Neuronal stem cell (in vitro differentiated cells): Measurements from ENCODE around the gene FLACC1.

Source experiments
- DNase-seq: peaks from one replicate; pipeline ENCODE4 v3.0.0-alpha.2; 2013; ENCODE audit warnings: low spot score
- H2AFZ ChIP-seq: one replicate; pipeline ENCODE4 v1.6.1; 2013; ENCODE audit warnings: mild to moderate bottlenecking, low read length, inconsistent platforms
- H2AK5ac ChIP-seq: 2 replicates; pipeline ENCODE4 v1.6.1; 2013; ENCODE audit warnings: low read depth, mild to moderate bottlenecking, inconsistent platforms, low read length, moderate library complexity, mixed read lengths
- H2BK120ac ChIP-seq: 2 replicates; pipeline ENCODE4 v1.6.1; 2013; ENCODE audit warnings: low read depth, mild to moderate bottlenecking, inconsistent platforms, low read length, moderate library complexity, mixed read lengths
- H2BK12ac ChIP-seq: one replicate; pipeline ENCODE4 v1.6.1; 2013; ENCODE audit warnings: low read length, inconsistent platforms
- H2BK15ac ChIP-seq: 2 replicates; pipeline ENCODE4 v1.6.1; 2013; ENCODE audit warnings: mild to moderate bottlenecking, low read length, inconsistent platforms, mixed read lengths
- H2BK5ac ChIP-seq: one replicate; pipeline ENCODE4 v1.6.1; 2013; ENCODE audit warnings: inconsistent platforms, mild to moderate bottlenecking, low read length, moderate library complexity
- H3K14ac ChIP-seq: one replicate; pipeline ENCODE4 v1.6.1; 2013; ENCODE audit warnings: low read length, inconsistent platforms
- H3K18ac ChIP-seq: 2 replicates; pipeline ENCODE4 v1.6.1; 2013; ENCODE audit warnings: low read length, inconsistent platforms
- H3K23ac ChIP-seq: 2 replicates; pipeline ENCODE4 v1.6.1; 2013; ENCODE audit warnings: low read depth, mild to moderate bottlenecking, mixed read lengths, low read length, inconsistent platforms; ENCODE audit not compliant: poor library complexity
- H3K27ac ChIP-seq: replicated peaks from 3 replicates; pipeline ENCODE4 v1.5.1; 2013; ENCODE audit warnings: low read length, inconsistent platforms
- H3K27me3 ChIP-seq, 3 experiments: 2 replicates each; pipeline ENCODE4 v1.6.1; 2013; ENCODE audit warnings: low read length in 3 of 3, mild to moderate bottlenecking in 2 of 3, inconsistent platforms in 1 of 3, low read depth in 1 of 3, mixed read lengths in 1 of 3, moderate library complexity in 1 of 3; ENCODE audit not compliant: control insufficient read depth in 3 of 3, insufficient read depth in 3 of 3
- H3K36me3 ChIP-seq, 2 donors: replicated peaks in 1 of 2; 2 replicates each; pipeline ENCODE4 v1.6.1; 2013; ENCODE audit warnings: low read length in 2 of 2; ENCODE audit not compliant: control insufficient read depth in 2 of 2, insufficient read depth in 2 of 2
- H3K4ac ChIP-seq: 2 replicates; pipeline ENCODE4 v1.6.1; 2013; ENCODE audit warnings: inconsistent platforms, mild to moderate bottlenecking, low read length, moderate library complexity
- H3K4me1 ChIP-seq, 2 donors: 1 replicate in 1 of 2; 2 replicates in 1 of 2; pipeline ENCODE4 v1.6.1; 2013; ENCODE audit warnings: low read length in 2 of 2, low read depth in 1 of 2; ENCODE audit not compliant: control insufficient read depth in 2 of 2, insufficient read depth in 1 of 2
- H3K4me2 ChIP-seq: one replicate; pipeline ENCODE4 v1.6.1; 2013; ENCODE audit warnings: mild to moderate bottlenecking, low read length, inconsistent platforms; ENCODE audit not compliant: insufficient read depth, poor library complexity, severe bottlenecking
- H3K4me3 ChIP-seq, 2 donors: 2 replicates each; pipeline ENCODE4 v1.5.1; 2013; ENCODE audit warnings: low read length in 2 of 2, mild to moderate bottlenecking in 2 of 2, inconsistent platforms in 1 of 2, moderate library complexity in 1 of 2
- H3K79me1 ChIP-seq: one replicate; pipeline ENCODE4 v1.6.1; 2013; ENCODE audit warnings: low read depth, mild to moderate bottlenecking, inconsistent platforms, low read length, moderate library complexity
- H3K9ac ChIP-seq: one replicate; pipeline ENCODE4 v1.6.1; 2013; ENCODE audit warnings: mild to moderate bottlenecking, low read depth, low read length, inconsistent platforms; ENCODE audit not compliant: poor library complexity
- H3K9me3 ChIP-seq, 2 donors: replicated peaks in 1 of 2; 2 replicates each; pipeline versions ENCODE3 to v1.6.1; 2013; ENCODE audit warnings: low read length in 2 of 2, mild to moderate bottlenecking in 2 of 2, inconsistent platforms in 1 of 2, low read depth in 1 of 2, mixed read lengths in 1 of 2, moderate library complexity in 1 of 2; ENCODE audit not compliant: control insufficient read depth in 2 of 2, insufficient read depth in 1 of 2
- H4K8ac ChIP-seq: one replicate; pipeline ENCODE4 v1.6.1; 2013; ENCODE audit warnings: low read depth, mild to moderate bottlenecking, inconsistent platforms, low read length, moderate library complexity
- H4K91ac ChIP-seq: one replicate; pipeline ENCODE4 v1.6.1; 2013; ENCODE audit warnings: low read length, low read depth, mild to moderate bottlenecking, inconsistent platforms; ENCODE audit not compliant: poor library complexity
- WGBS, 2 donors: extraction: QIAGEN DNeasy Blood & Tissue Kit; methylation state at CpG; one replicate each; pipeline ENCODE4 v1.1.7; 2013; ENCODE audit warnings: missing lambda C conversion rate in 2 of 2, mixed read lengths in 1 of 2; ENCODE audit not compliant: insufficient read length in 2 of 2, insufficient replicate concordance in 1 of 2; ENCODE audit errors: extremely low coverage in 2 of 2; 5-methylcytosine and 5-hydroxymethylcytosine counted together

FLACC1 gene

GRCh38 chr2:201250741-201251140 lies 106.4 kb downstream of the FLACC1 start:
- H3K36me3 ChIP-seq = no peaks in the 10 kb centered on the region
- no peak for DNase-seq
- no peak overlapping the region for H3K4ac ChIP-seq
- H3K4me1 ChIP-seq = peaks cover 0 to 2% of the 10 kb centered on the region in 2 donors
- H4K8ac ChIP-seq = no peak overlapping the region
- no peak overlapping the region for H3K9ac ChIP-seq
- no peak overlapping the region for H4K91ac ChIP-seq
- no peak overlapping the region for H2BK15ac ChIP-seq
- H2BK5ac ChIP-seq = no peak overlapping the region
- no peak overlapping the region for H3K23ac ChIP-seq
- WGBS, 2 donors = no CpG with 5 or more reads among the region's 4 CpGs
- no peak overlapping the region for H2BK120ac ChIP-seq
- no peak overlapping the region for H3K18ac ChIP-seq
- H2BK12ac ChIP-seq = no peak overlapping the region
- no peak overlapping the region for H2AFZ ChIP-seq
- H3K27me3 ChIP-seq = peaks cover 0 to 2% (median 0%) of the 10 kb centered on the region in 3 experiments
- H3K4me2 ChIP-seq = no peak overlapping the region
- H3K27ac ChIP-seq = no peak overlapping the region
- no peak overlapping the region for H2AK5ac ChIP-seq
- H3K14ac ChIP-seq = no peak overlapping the region
- no peaks in the 10 kb centered on the region for H3K79me1 ChIP-seq
- H3K9me3 ChIP-seq = no peaks in the 10 kb centered on the region
- no peak overlapping the region for H3K4me3 ChIP-seq

DNA sequence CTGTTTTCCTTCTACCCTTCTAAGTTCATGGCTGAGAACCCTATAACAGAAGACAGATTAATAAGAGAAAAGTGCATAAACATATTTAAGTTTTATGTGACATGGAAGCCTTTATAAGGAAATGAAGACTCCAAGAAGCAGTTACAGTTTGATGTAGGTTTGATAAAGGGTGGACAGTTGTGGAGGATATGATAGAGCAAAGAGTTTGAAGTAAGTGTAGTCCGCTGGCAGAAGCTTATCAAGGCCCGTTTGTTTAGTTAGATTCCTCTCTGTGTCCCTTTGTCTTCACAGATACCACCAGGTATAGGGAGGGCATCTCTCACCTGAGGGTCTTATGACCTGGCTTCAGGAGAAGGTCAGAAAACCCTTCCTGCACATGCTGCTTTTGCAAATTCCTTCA lies 107.3 kb downstream of the FLACC1 start:
- H2AK5ac ChIP-seq = no peak overlapping the region
- H2AFZ ChIP-seq = no peak overlapping the region
- no peak overlapping the region for H3K23ac ChIP-seq
- H2BK5ac ChIP-seq = no peak overlapping the region
- H3K9ac ChIP-seq = no peak overlapping the region
- no peaks in the 10 kb centered on the region for H3K9me3 ChIP-seq
- no peak overlapping the region for H3K4me2 ChIP-seq
- no CpG with 5 or more reads among the region's 2 CpGs for WGBS, 2 donors
- no peak overlapping the region for H3K27ac ChIP-seq
- H3K27me3 ChIP-seq = peaks cover 0 to 2% (median 0%) of the 10 kb centered on the region in 3 experiments
- no peak overlapping the region for H2BK12ac ChIP-seq
- no peaks in the 10 kb centered on the region for H3K36me3 ChIP-seq
- no peaks in the 10 kb centered on the region for H3K79me1 ChIP-seq
- H3K4me3 ChIP-seq = no peak overlapping the region
- no peak overlapping the region for H3K14ac ChIP-seq
- H4K8ac ChIP-seq = no peak overlapping the region
- H3K4me1 ChIP-seq = peaks cover 0 to 2% of the 10 kb centered on the region in 2 donors
- H2BK120ac ChIP-seq = no peak overlapping the region
- H2BK15ac ChIP-seq = no peak overlapping the region
- H3K18ac ChIP-seq = no peak overlapping the region
- H4K91ac ChIP-seq = no peak overlapping the region
- no peak overlapping the region for H3K4ac ChIP-seq
- no peak for DNase-seq

DNA sequence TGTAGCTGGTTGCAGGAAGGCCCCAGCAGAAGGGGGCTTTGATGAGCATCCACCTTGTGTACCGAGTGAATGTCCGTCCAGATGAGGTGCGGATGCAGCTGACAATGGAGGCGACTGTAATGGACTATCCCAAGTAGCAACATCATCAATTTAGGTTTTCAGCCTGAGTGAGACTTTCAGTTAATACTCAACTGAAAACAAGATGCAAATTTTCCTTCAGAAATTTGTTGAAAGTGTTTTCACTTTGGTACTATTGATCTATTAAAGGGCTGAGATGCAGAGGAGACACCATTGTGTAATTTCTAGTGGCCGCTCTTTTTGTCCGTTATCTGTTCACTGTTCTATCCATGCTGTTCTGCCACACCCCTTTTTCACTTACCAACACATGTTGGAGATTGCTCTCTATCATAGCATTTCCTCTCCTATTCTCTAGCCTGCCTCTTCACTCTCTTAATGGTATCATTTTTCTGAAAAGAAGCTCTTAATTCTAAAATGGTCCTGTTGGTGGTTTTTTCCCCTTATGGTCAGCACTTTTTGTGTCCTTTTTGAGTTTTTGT lies 108.8 kb downstream of the FLACC1 start:
- H3K18ac ChIP-seq = no peak overlapping the region
- no peak overlapping the region for H3K27ac ChIP-seq
- H3K4me2 ChIP-seq = no peak overlapping the region
- H2BK15ac ChIP-seq = no peak overlapping the region
- H3K9ac ChIP-seq = no peak overlapping the region
- no peak overlapping the region for H3K14ac ChIP-seq
- no peak overlapping the region for H4K91ac ChIP-seq
- no peak overlapping the region for H4K8ac ChIP-seq
- H3K9me3 ChIP-seq = no peaks in the 10 kb centered on the region
- no peak overlapping the region for H2AFZ ChIP-seq
- no peaks in the 10 kb centered on the region for H3K79me1 ChIP-seq
- H3K4me3 ChIP-seq = no peak overlapping the region
- no peak overlapping the region for H2AK5ac ChIP-seq
- peaks cover 0 to 2% (median 0%) of the 10 kb centered on the region in 3 experiments for H3K27me3 ChIP-seq
- no peak overlapping the region for H2BK5ac ChIP-seq
- no CpG with 5 or more reads among the region's 6 CpGs for WGBS, 2 donors
- H2BK120ac ChIP-seq = no peak overlapping the region
- H3K23ac ChIP-seq = no peak overlapping the region
- DNase-seq = no peak
- no peak overlapping the region for H2BK12ac ChIP-seq
- H3K36me3 ChIP-seq = no peaks in the 10 kb centered on the region
- H3K4me1 ChIP-seq = no peaks in the 10 kb centered on the region
- no peak overlapping the region for H3K4ac ChIP-seq

DNA sequence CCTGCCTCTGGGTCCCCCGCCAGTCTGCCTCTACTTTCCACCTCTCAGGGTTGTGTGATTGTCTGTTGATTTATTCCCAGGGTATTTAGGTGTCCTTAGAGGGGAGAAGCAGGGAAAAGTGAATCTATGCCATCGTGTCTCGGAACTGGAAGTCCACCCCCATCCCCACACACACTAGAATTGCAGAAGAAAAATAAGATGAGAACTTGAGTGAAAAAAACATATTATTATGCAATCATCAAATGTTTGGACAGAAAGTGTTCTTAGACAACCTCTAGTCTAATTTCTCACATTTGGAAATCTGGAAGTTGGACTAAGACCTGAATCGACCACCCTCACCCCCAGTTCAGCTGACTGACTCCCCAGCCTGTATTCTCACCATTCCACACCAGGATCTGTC lies 110.9 kb downstream of the FLACC1 start:
- Histone ChIP-seq H2AK5ac (no peak overlapping the region), H3K4me2 (no peak overlapping the region), H2BK120ac (no peak overlapping the region), H3K9me3 (no peaks in the 10 kb centered on the region), H3K36me3 (no peaks in the 10 kb centered on the region), H3K4me1 (no peaks in the 10 kb centered on the region), H3K4ac (no peak overlapping the region), H4K91ac (no peak overlapping the region), H2BK5ac (no peak overlapping the region), H3K18ac (no peak overlapping the region), H4K8ac (no peak overlapping the region), H2AFZ (no peak overlapping the region), H3K23ac (no peak overlapping the region), H3K79me1 (no peaks in the 10 kb centered on the region), H3K9ac (no peak overlapping the region), H3K14ac (no peak overlapping the region), H3K27me3 (peaks cover 0 to 2% (median 0%) of the 10 kb centered on the region in 3 experiments), H2BK12ac (no peak overlapping the region), H2BK15ac (no peak overlapping the region), H3K4me3 (no peak overlapping the region), H3K27ac (no peak overlapping the region)
- DNase-seq = no peak
- WGBS, 2 donors = no CpG with 5 or more reads among the region's 4 CpGs
